ENCODE results near the gene ZBTB12. TPM values are rescaled to one million over a fixed set of nuclear protein-coding genes. Genes with fewer than 3 reads are reported as not detected.
"Not testable (repeated sequence)": the region's sequence is repeated elsewhere in the genome, so short reads cannot be mapped to it uniquely, and the experiment has no call there.

Gene ZBTB12
- total RNA-seq, 2 experiments from 2014 or later, result 1.9 to 2.4 TPM

DNA sequence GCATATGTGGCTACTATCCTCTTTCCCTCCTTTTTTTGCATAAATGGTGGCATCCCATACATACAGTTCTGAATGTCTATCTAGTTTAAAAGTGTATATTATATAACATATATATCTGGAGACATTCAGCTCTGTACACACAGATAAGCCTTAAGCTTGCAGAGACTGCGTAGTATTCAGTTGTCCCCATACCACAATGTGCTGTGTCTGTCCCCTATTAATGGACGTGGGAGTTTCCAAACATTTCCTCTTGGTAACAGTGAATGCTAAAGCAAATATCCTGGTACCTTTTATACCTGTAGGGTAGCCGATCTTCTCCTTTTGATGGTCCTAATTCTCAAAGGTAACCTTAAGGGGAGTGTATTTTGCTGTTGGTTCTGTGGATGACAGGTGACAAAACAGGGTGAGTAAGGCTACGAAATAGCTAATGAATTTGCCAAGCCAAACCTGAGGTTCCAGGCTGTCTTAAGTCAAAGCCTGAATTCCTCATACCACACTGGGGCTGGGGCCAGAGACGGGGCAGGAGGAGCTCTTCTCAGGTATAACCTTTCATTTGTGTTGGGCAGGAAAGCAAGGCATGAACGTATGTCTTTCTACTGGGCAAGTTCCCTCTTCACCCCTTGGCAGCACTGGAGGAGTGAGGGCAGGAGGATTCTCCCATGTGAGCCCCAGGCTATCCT is 17.9 kb upstream of the ZBTB12 start:
- Mint-ChIP-seq H3K36me3 (ENCODE audit: low read depth) (no peaks in the 10 kb centered on the region), H3K27me3 (peaks cover 6% of the 10 kb centered on the region), H3K4me1 (no peaks in the 10 kb centered on the region), H3K27ac (no peak overlapping the region), H3K9me3 (ENCODE audit: low read depth) (no peaks in the 10 kb centered on the region), H3K4me3 (no peak overlapping the region)
- ATAC-seq (no peak), DNase-seq (no peak)
- intact Hi-C loops (cut with DNase I, micrococcal nuclease), result no loop called here
- POLR2A ChIA-PET, result no interaction called here
- CTCF ChIA-PET, result interaction anchor here (0.6 kb wide), 2 partner anchors 32 to 75 kb away, joined by 3 to 4 read pairs; no protein-coding TSS in a partner anchor

DNA sequence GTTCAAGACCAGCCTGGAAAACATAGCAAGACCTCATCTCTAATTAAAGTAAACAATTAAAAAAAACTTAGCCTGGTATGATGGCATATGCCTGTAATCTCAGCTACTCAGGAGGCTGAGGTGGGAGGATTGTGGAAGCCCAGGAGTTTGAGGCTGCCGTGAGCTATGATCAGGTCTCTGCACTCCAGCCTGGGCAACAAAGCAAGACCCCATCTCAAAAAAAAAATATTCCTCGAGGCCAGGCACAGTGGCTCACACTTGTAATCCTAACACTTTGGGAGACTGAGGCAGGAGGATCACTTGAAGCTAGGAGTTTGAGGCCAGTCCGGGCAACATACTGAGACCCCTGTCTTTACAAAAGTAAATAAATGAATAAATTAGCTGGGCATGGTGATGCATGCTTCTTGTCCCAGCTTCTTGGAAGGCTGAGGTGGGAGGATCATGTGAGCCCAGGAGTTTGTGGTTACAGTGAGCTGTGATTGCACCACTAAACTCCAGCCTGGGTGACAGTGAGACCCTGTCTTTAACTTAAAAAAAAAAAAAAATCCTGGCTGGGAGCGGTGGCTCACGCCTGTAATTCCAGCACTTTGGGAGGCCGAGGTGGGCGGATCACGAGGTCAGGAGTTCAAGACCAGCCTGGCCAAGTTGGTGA is 16.3 kb upstream of the ZBTB12 start:
- ChIA-PET CTCF (interaction anchor here (0.6 to 1.8 kb wide), 4 partner anchors 18 to 379 kb away, joined by 3 to 6 read pairs (median 4); no protein-coding TSS in a partner anchor), POLR2A (no interaction called here)
- ATAC-seq (no peak), DNase-seq (no peak)
- H3K27ac Mint-ChIP-seq, result no peak overlapping the region
- no peak overlapping the region for H3K4me3 Mint-ChIP-seq
- intact Hi-C loops (cut with DNase I, micrococcal nuclease), result no loop called here
- no peaks in the 10 kb centered on the region for H3K4me1 Mint-ChIP-seq
- H3K27me3 Mint-ChIP-seq, result peaks cover 6% of the 10 kb centered on the region
- no peaks in the 10 kb centered on the region for H3K9me3 Mint-ChIP-seq (ENCODE audit: low read depth)
- no peaks in the 10 kb centered on the region for H3K36me3 Mint-ChIP-seq (ENCODE audit: low read depth)

DNA sequence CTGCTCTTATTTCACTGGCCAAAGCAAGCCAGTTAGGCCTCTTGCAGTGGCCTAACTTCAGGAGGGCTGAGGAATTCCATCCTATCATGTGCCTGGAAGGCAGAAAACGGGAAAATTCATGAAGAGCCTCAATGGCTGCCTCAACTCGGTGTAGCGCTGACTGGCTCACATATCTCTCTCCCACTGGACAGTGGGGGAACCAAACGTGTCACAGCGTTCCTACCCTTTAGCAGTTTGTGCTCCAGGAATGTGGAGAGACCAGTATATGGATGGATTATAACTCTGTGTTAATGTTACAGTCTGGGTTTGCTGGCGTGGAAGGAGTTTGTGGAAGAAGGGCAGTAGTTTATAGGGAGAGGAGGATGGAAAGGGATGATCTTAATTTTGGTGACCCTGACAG is 13.9 kb upstream of the ZBTB12 start:
- ChIA-PET POLR2A (no interaction called here), CTCF (no interaction called here)
- H3K9me3 Mint-ChIP-seq (ENCODE audit: low read depth), result no peaks in the 10 kb centered on the region
- peaks cover 6% of the 10 kb centered on the region for H3K27me3 Mint-ChIP-seq
- no peaks in the 10 kb centered on the region for H3K36me3 Mint-ChIP-seq (ENCODE audit: low read depth)
- no peak overlapping the region for H3K27ac Mint-ChIP-seq
- ATAC-seq (no peak), DNase-seq (no peak)
- intact Hi-C loops (cut with DNase I, micrococcal nuclease), result no loop called here
- peaks cover 9% of the 10 kb centered on the region for H3K4me1 Mint-ChIP-seq
- no peak overlapping the region for H3K4me3 Mint-ChIP-seq

GRCh38 chr6:31915351-31915750 is 13.5 kb upstream of the ZBTB12 start:
- H3K4me1 Mint-ChIP-seq, result peaks cover 11% of the 10 kb centered on the region
- no peak for ATAC-seq
- no peak for DNase-seq
- POLR2A ChIA-PET, result no interaction called here
- H3K27me3 Mint-ChIP-seq, result peaks cover 6% of the 10 kb centered on the region
- H3K27ac Mint-ChIP-seq, result no peak overlapping the region
- intact Hi-C loops (cut with DNase I, micrococcal nuclease), result no loop called here
- H3K36me3 Mint-ChIP-seq (ENCODE audit: low read depth), result no peaks in the 10 kb centered on the region
- CTCF ChIA-PET, result no interaction called here
- no peak overlapping the region for H3K4me3 Mint-ChIP-seq
- no peaks in the 10 kb centered on the region for H3K9me3 Mint-ChIP-seq (ENCODE audit: low read depth)

DNA sequence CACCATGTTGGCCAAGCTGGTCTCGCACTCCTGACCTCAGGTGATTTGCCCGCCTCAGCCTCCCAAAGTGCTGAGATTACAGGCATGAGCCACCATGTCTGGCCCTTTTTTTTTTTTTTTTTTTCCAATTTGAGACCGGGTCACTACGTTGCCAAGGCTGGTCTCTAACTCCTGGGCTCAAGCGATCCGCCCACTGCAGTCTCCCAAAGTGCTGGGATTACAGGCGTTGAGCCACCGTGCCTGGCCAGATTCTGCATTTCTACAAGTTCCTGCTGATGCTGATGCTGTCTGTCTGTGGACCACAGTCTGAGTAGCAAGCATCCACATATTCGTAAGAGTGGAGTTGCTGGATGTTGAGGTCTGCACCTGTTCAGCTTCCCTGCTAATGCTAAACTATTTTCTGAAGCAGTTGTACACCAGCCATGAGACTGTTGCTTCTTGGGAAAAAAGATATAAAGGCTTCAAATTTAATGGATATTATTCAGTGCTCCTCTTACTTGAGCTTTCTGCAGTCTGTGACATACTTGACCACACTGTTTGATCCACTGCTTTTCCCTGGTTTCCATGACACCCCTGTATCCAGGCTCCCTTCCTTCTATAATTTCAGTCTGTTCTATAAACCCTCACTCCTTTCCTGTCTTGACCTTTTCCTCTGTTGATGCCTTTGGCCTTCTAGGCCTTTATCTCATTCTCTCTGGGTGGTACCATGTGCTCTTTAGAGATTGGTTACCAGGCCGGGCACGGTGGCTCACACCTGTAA is 10.1 kb upstream of the ZBTB12 start:
- no peaks in the 10 kb centered on the region for H3K36me3 Mint-ChIP-seq (ENCODE audit: low read depth)
- H3K9me3 Mint-ChIP-seq (ENCODE audit: low read depth), result no peaks in the 10 kb centered on the region
- ATAC-seq (no peak), DNase-seq (no peak)
- peak overlapping the region; percentile 1 for H3K27ac Mint-ChIP-seq
- ChIA-PET CTCF (interaction anchor here (0.6 kb wide), 1 partner anchor 44 kb away, joined by 3 read pairs; no protein-coding TSS in a partner anchor), POLR2A (no interaction called here)
- peaks cover 6% of the 10 kb centered on the region for H3K27me3 Mint-ChIP-seq
- no peak overlapping the region for H3K4me3 Mint-ChIP-seq
- H3K4me1 Mint-ChIP-seq, result peaks cover 20% of the 10 kb centered on the region
- intact Hi-C loops (cut with DNase I, micrococcal nuclease), result loop anchor here in 1 of 2 experiments (1.0 kb wide), 1 partner anchor 10 kb away; the partner anchor contains the start of gene ZBTB12

- CTCF ChIA-PET; H3K27ac Mint-ChIP-seq; intact Hi-C loops (cut with DNase I, micrococcal nuclease); DNase-seq; H3K36me3 Mint-ChIP-seq (ENCODE audit: low read depth); H3K9me3 Mint-ChIP-seq (ENCODE audit: low read depth); H3K27me3 Mint-ChIP-seq; ATAC-seq; H3K4me3 Mint-ChIP-seq: not testable (repeated sequence)
- POLR2A ChIA-PET, result interaction anchor here (0.6 kb wide), 1 partner anchor 170 kb away, joined by 3 read pairs; no protein-coding TSS in a partner anchor
- peaks cover 20% of the 10 kb centered on the region for H3K4me1 Mint-ChIP-seq
Observed at GRCh38 chr6:31909298-31909697, 7.4 kb upstream of the ZBTB12 start.

DNA sequence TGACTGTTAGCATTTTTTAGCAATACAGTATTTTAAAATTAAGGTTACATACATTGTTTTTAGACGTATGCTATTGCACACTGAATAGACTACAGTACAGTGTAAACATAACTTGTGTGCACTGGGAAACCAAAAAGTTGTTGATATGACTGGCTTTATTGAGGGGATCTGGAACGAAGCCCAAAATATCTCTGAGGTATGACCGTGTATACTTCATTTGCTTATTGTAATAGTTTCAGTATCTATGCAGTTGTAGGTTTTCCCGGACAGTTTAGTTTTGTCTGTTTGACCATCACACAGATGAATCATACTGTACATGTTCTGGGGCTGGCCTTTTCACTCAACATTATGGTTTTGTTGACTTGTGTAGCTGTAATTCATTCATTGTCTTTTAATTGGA is 6.9 kb upstream of the ZBTB12 start:
- Mint-ChIP-seq H3K36me3 (ENCODE audit: low read depth) (no peaks in the 10 kb centered on the region), H3K27me3 (no peaks in the 10 kb centered on the region)
- no peak for DNase-seq

DNA sequence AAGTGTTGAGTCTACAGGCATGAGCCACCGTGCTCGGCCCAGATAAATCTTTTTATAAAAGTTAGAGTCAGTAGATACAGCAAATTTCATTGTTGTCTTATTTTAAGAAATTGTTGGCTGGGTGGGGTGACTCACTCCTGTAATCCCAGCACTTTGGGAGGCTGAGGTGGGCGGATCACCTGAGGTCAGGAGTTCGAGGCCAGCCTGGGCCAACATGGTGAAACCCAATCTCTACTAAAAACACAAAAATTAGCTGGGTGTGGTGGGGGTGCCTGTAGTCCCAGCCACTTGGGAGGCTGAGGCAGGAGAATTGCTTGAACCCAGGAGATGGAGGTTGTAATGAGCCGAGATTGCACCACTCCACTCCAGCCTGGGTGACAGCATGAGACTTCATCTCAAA is 6.4 kb upstream of the ZBTB12 start:
- H3K27ac Mint-ChIP-seq; CTCF ChIA-PET; H3K9me3 Mint-ChIP-seq (ENCODE audit: low read depth); POLR2A ChIA-PET; H3K36me3 Mint-ChIP-seq (ENCODE audit: low read depth); H3K27me3 Mint-ChIP-seq; H3K4me3 Mint-ChIP-seq; ATAC-seq; DNase-seq; intact Hi-C loops (cut with DNase I, micrococcal nuclease): not testable (repeated sequence)
- peaks cover 20% of the 10 kb centered on the region for H3K4me1 Mint-ChIP-seq

More for the DNA sequence above, 6.9 kb upstream of the ZBTB12 start:
- Mint-ChIP-seq H3K4me1 (peaks cover 20% of the 10 kb centered on the region), H3K27ac (no peak overlapping the region), H3K9me3 (ENCODE audit: low read depth) (no peaks in the 10 kb centered on the region), H3K4me3 (no peak overlapping the region)
- POLR2A ChIA-PET, result no interaction called here
- intact Hi-C loops (cut with DNase I, micrococcal nuclease), result no loop called here
- CTCF ChIA-PET, result no interaction called here
- peak; percentile 57 for ATAC-seq

DNA sequence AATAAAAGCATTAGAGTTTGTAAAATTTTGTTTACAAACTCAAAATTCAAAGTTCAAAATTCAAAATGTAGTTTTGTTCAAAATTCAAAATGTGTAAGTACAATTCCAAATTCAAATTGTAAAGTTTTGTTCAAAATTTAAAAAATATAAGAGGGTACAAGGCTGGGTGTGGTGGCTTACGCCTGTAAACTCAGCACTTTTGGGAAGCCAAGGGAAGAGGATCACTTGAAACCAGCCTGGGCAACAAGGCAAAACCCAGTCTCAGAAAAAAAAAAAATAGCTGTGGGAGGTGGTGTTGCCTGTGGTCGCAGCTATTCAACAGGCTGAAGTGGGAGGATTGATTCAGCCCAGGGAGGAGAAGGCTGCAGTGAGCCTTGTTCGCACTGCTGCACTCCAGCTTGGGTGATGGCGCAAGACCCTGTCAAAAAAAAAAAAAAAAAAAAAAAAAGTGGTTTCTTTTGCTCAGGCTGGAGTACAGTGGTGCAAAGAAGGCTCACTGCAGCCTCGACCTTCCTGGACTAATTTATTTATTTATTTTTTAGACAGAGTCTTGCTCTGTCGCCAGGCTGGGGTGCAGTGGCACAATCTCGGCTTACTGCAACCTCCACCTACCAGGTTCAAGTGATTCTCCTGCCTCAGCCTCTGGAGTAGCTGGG is 5.4 kb upstream of the ZBTB12 start:
- Mint-ChIP-seq H3K4me3 (no peak overlapping the region), H3K4me1 (peaks cover 26% of the 10 kb centered on the region), H3K36me3 (ENCODE audit: low read depth) (no peaks in the 10 kb centered on the region), H3K27me3 (no peaks in the 10 kb centered on the region), H3K27ac (no peak overlapping the region), H3K9me3 (ENCODE audit: low read depth) (no peaks in the 10 kb centered on the region)
- peak; percentile 34 for DNase-seq
- ATAC-seq, result no peak
- POLR2A ChIA-PET, result no interaction called here
- CTCF ChIA-PET, result interaction anchor here (1.2 to 1.4 kb wide), 2 partner anchors 16 to 45 kb away, joined by 3 to 5 read pairs; no protein-coding TSS in a partner anchor
- intact Hi-C loops (cut with DNase I, micrococcal nuclease), result no loop called here

DNA sequence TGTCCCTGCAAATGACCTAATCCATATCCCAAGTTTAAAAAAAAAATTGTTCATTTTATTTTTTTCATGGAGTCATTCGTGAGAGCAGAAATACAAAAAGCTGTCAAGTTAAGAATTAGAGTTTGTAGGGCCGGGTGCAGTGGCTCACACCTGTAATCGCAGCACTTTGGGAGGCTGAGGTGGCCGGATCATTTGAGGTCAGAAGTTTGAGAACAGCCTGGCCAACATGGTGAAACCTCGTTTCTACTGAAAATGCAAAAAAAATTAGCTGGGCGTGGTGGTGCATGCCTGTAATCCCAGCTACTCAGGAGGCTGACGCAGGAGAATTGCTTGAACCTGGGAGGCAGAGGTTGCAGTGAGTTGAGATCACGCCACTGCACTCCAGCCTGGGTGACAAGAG is 4.8 kb upstream of the ZBTB12 start:
- not testable (repeated sequence) for H3K27ac Mint-ChIP-seq

DNA sequence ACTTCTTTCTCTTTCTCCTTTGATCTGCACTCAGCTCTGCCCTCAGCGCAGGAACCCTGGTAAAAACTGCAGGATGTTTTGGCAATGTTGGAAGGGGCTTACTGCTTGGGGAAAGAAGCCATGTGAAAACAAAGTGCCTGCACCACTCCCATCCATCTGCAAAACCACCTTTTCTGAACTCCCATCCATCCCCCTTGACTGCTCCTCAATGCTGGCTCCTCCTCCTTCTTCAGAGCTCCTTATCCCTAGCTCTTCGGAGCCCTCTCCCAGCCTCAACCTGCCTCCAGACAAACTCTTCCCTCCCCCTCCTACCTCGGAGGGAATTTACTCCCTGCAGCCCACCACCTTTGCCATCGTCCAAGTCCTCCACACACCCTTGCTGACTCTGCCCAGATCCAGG is 4.2 kb upstream of the ZBTB12 start:
- H3K36me3 Mint-ChIP-seq (ENCODE audit: low read depth), result no peaks in the 10 kb centered on the region
- POLR2A ChIA-PET, result no interaction called here
- H3K9me3 Mint-ChIP-seq (ENCODE audit: low read depth), result no peaks in the 10 kb centered on the region
- no peak overlapping the region for H3K4me3 Mint-ChIP-seq
- intact Hi-C loops (cut with DNase I, micrococcal nuclease), result no loop called here
- CTCF ChIA-PET, result interaction anchor here (1.2 to 1.4 kb wide), 2 partner anchors 15 to 46 kb away, joined by 3 to 5 read pairs; no protein-coding TSS in a partner anchor
- no peak for ATAC-seq
- no peak overlapping the region for H3K27ac Mint-ChIP-seq
- no peak for DNase-seq
- H3K4me1 Mint-ChIP-seq, result peaks cover 20% of the 10 kb centered on the region
- no peaks in the 10 kb centered on the region for H3K27me3 Mint-ChIP-seq

More for the DNA sequence above, 4.8 kb upstream of the ZBTB12 start:
- CTCF ChIA-PET, result interaction anchor here (1.2 to 1.4 kb wide), 2 partner anchors 16 to 46 kb away, joined by 3 to 5 read pairs; no protein-coding TSS in a partner anchor
- DNase-seq; intact Hi-C loops (cut with DNase I, micrococcal nuclease); POLR2A ChIA-PET; H3K27me3 Mint-ChIP-seq; ATAC-seq; H3K9me3 Mint-ChIP-seq (ENCODE audit: low read depth); H3K36me3 Mint-ChIP-seq (ENCODE audit: low read depth); H3K4me3 Mint-ChIP-seq: not testable (repeated sequence)
- peaks cover 22% of the 10 kb centered on the region for H3K4me1 Mint-ChIP-seq

Data from activated CD4-positive, alpha-beta T cell treated with anti-CD3 and anti-CD28 coated beads for 36 hours (primary cell).